ENCODE results near the gene SSU72.

DNA sequence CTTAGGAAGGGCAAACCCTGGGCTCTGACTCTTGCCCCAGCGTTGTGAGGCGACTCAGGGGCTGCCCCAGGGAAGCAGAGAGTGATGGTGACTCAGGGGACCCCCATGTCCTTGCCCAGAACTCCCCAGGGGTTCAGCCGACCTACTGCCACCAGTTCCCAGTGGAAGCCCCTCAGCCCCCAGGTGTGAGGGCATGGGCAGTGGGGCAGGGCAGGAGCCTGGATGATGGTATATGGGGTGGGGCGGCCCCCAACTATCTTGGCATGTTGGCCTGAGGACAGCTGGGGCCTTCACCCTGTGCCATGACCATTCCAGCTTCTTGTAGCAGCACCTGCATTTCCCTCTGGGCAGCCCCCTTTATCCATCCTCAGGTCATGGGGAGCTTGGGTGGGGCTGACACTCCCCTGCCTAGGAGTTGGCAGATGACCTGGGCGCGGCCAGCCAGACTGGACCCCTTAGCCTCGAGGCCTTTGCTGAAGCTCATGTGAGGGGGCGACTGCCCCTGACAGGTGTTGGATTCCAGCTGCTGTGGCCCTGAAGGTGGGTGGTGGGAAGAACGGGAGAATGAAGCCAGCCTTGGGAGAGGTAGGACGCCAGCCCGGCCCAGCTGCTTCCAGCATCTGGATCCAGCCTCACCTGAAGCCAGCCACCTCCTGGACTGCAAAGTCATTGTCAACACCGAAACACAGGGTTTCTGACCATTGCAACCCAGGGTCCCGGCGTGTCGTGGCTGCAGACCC lies 27.1 kb upstream of the SSU72 start:
- TF ChIP-seq, protein P1, sequence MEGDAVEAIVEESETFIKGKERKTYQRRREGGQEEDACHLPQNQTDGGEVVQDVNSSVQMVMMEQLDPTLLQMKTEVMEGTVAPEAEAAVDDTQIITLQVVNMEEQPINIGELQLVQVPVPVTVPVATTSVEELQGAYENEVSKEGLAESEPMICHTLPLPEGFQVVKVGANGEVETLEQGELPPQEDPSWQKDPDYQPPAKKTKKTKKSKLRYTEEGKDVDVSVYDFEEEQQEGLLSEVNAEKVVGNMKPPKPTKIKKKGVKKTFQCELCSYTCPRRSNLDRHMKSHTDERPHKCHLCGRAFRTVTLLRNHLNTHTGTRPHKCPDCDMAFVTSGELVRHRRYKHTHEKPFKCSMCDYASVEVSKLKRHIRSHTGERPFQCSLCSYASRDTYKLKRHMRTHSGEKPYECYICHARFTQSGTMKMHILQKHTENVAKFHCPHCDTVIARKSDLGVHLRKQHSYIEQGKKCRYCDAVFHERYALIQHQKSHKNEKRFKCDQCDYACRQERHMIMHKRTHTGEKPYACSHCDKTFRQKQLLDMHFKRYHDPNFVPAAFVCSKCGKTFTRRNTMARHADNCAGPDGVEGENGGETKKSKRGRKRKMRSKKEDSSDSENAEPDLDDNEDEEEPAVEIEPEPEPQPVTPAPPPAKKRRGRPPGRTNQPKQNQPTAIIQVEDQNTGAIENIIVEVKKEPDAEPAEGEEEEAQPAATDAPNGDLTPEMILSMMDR (IDR thresholded peaks at IDR 0.05): no peak
- no peak for TF ChIP-seq EZH2phosphoT487 (IDR thresholded peaks at IDR 0.05)

All from neural progenitor cell (in vitro differentiated cells).